GM12864 (cell line): ENCODE measurements around the gene VEPH1.

Experiments
- DNase-seq: peaks from one replicate; pipeline ENCODE4 v3.0.0-alpha.2; 2011; ENCODE audit warnings: low read depth
- H3K4me3 ChIP-seq: 2 replicates; pipeline ENCODE4 v1.5.1; 2011; ENCODE audit warnings: mild to moderate bottlenecking, low read depth, low read length, control low read depth
- TF ChIP-seq, protein P1 (sequence below): IDR thresholded peaks from 2 replicates; pipeline ENCODE4 v1.5.1; 2011; ENCODE audit warnings: low read depth, mild to moderate bottlenecking, moderate library complexity, low read length, control low read depth, inconsistent platforms; ENCODE audit errors: missing control alignments

VEPH1 gene

GRCh38 chr3:157465741-157466140, 37.5 kb downstream of the VEPH1 start:
- DNase-seq: no peak
- H3K4me3 ChIP-seq: no peak overlapping the region
- TF ChIP-seq, protein P1, sequence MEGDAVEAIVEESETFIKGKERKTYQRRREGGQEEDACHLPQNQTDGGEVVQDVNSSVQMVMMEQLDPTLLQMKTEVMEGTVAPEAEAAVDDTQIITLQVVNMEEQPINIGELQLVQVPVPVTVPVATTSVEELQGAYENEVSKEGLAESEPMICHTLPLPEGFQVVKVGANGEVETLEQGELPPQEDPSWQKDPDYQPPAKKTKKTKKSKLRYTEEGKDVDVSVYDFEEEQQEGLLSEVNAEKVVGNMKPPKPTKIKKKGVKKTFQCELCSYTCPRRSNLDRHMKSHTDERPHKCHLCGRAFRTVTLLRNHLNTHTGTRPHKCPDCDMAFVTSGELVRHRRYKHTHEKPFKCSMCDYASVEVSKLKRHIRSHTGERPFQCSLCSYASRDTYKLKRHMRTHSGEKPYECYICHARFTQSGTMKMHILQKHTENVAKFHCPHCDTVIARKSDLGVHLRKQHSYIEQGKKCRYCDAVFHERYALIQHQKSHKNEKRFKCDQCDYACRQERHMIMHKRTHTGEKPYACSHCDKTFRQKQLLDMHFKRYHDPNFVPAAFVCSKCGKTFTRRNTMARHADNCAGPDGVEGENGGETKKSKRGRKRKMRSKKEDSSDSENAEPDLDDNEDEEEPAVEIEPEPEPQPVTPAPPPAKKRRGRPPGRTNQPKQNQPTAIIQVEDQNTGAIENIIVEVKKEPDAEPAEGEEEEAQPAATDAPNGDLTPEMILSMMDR: no peak

- TF ChIP-seq, protein P1: no peak
- DNase-seq: no peak
- H3K4me3 ChIP-seq: no peak overlapping the region
These were observed 38.9 kb downstream of the VEPH1 start for GRCh38 chr3:157464321-157464720.

DNA sequence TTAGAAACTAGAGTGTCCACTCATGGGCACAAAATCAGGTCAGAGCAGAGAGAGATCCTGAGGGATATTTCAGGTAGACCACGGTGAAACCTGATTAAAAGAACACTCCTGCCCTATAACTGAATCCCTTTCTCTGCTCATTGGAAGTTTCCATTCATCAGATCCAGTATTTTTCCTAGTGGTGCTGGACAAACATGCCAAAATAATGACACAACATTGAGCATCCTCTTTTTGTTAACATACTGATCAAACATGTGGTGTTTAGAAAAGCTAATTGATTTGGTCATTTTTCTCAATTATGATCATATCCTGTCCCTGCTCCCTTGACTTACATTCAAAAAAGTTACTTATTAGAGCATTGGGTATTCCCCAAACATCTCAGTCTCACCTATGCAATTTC, 39.4 kb downstream of the VEPH1 start:
- H3K4me3 ChIP-seq: no peak overlapping the region
- TF ChIP-seq, protein P1: no peak
- DNase-seq: no peak

DNA sequence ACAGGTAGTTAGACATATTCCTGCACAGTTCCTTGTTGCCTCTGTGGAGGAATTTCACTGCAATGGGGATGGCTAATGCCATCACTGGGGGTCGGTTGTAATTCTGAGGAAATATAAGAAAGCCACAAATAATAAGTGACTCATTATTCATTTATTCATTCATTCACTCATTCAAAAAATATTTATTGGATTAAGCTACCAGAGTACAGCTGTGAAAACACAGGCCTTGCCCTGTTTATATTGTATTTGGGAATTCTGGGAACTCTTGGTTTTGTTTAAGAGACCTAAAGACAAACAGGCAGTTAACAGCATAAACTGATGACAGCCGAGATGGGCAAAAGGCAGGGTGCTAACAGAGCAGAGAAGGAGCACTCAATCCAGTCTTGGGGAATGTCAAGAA, 43.0 kb downstream of the VEPH1 start:
- H3K4me3 ChIP-seq: no peak overlapping the region
- no peak for DNase-seq
- TF ChIP-seq, protein P1: no peak

GRCh38 chr3:157459706-157460105, 43.5 kb downstream of the VEPH1 start:
- DNase-seq: no peak
- no peak overlapping the region for H3K4me3 ChIP-seq
- TF ChIP-seq, protein P1: no peak

- H3K4me3 ChIP-seq: no peak overlapping the region
- no peak for DNase-seq
- TF ChIP-seq, protein P1: no peak
These were observed 49.4 kb downstream of the VEPH1 start for GRCh38 chr3:157453824-157454223.

- DNase-seq: no peak
These were observed 51.1 kb downstream of the VEPH1 start for GRCh38 chr3:157452097-157452496.

More at GRCh38 chr3:157452097-157452496, 51.1 kb downstream of the VEPH1 start:
- TF ChIP-seq, protein P1: no peak
- no peak overlapping the region for H3K4me3 ChIP-seq
